Lower lobe of right lung (tissue), 2 donors: ENCODE data around the gene WNT2B. TPM values are rescaled to one million over a fixed set of nuclear protein-coding genes. Genes with fewer than 3 reads are reported as not detected.
"Not testable (repeated sequence)": the region's sequence is repeated elsewhere in the genome, so short reads cannot be mapped to it uniquely, and the experiment has no call there.

ENCODE experiments used
- ATAC-seq, 2 donors: fragments of 200-7000 bp; cut with Tn5 transposase; one replicate each; pipeline ENCODE4 v1.9.1; 2020 to 2022; ENCODE audit warnings: mild to moderate bottlenecking in 2 of 2, moderate library complexity in 2 of 2
- DNase-seq: peaks from one replicate; pipeline ENCODE4 v3.0.0-alpha.2; 2020
- H3K27ac ChIP-seq: fragments of 200-600 bp; one replicate; pipeline ENCODE4 v1.8.0; 2022
- H3K27me3 ChIP-seq: fragments of 200-600 bp; one replicate; pipeline ENCODE4 v1.8.0; 2022; ENCODE audit warnings: low read depth
- H3K36me3 ChIP-seq: fragments of 200-600 bp; one replicate; pipeline ENCODE4 v1.8.0; 2022; ENCODE audit warnings: mild to moderate bottlenecking
- H3K4me1 ChIP-seq: fragments of 200-600 bp; one replicate; pipeline ENCODE4 v1.8.0; 2022
- H3K4me3 ChIP-seq: fragments of 200-600 bp; one replicate; pipeline ENCODE4 v1.8.0; 2022; ENCODE audit warnings: mild to moderate bottlenecking
- H3K9me3 ChIP-seq: fragments of 200-600 bp; one replicate; pipeline ENCODE4 v1.8.0; 2022
- CTCF ChIP-seq: fragments of 200-600 bp; IDR thresholded peaks from one replicate; pipeline ENCODE4 v1.8.0; 2022; ENCODE audit warnings: antibody characterized with exemption, mild to moderate bottlenecking
- intact Hi-C: fragments of 100-400 bp; cut with DNase I; formaldehyde crosslinking; loops from one replicate; pipeline ENCODE4 v1.11.0; 2022
- total RNA-seq: library from RNA; stranded (reverse); fragmentation: NEBNext Ultra II Directional; extraction: Animal tissue kit (Norgen Biotek cat#: 25700); gene quantifications from one replicate; pipeline ENCODE4 v1.2.1, GENCODE V29; 2021
- donor health status: DM: no; HTN: yes; CAD: no; lungs with severe emphysema.

WNT2B gene
- total RNA-seq, 1 donor from 2014 or later: 11.8 TPM

GRCh38 chr1:112465122-112465521, 43.6 kb upstream of the WNT2B start:
- ATAC-seq: no peak
- no peak for TF ChIP-seq CTCF
- peaks cover 39% of the 10 kb centered on the region for H3K4me1 ChIP-seq
- intact Hi-C loops: loop anchor here (5.0 kb wide), 1 partner anchor 73 kb away; no protein-coding TSS in a partner anchor
- no peak overlapping the region for H3K4me3 ChIP-seq
- DNase-seq: no peak
- no peaks in the 10 kb centered on the region for H3K27me3 ChIP-seq
- no peaks in the 10 kb centered on the region for H3K36me3 ChIP-seq
- H3K27ac ChIP-seq: peak overlapping the region; percentile 70
- no peaks in the 10 kb centered on the region for H3K9me3 ChIP-seq

- intact Hi-C loops: loop anchor here (5.0 kb wide), 1 partner anchor 74 kb away; no protein-coding TSS in a partner anchor
- peak; percentile 87 for TF ChIP-seq CTCF
- peaks cover 31% of the 10 kb centered on the region for H3K4me1 ChIP-seq
- peak overlapping the region; percentile 49 for H3K4me3 ChIP-seq
- no peaks in the 10 kb centered on the region for H3K9me3 ChIP-seq
- peak; percentile 88 to 95 for ATAC-seq
- H3K36me3 ChIP-seq: no peaks in the 10 kb centered on the region
- H3K27me3 ChIP-seq: no peaks in the 10 kb centered on the region
- H3K27ac ChIP-seq: peak overlapping the region; percentile 70
- DNase-seq: peak; percentile 96
Observed at GRCh38 chr1:112466078-112466660, 42.6 kb upstream of the WNT2B start.

GRCh38 chr1:112470324-112470723, 38.4 kb upstream of the WNT2B start:
- DNase-seq, H3K27me3 ChIP-seq, H3K36me3 ChIP-seq, intact Hi-C loops, H3K9me3 ChIP-seq, H3K4me3 ChIP-seq, ATAC-seq, H3K27ac ChIP-seq: not testable (repeated sequence)
- peaks cover 18% of the 10 kb centered on the region for H3K4me1 ChIP-seq

GRCh38 chr1:112470966-112471365, 37.8 kb upstream of the WNT2B start:
- no peak overlapping the region for H3K27ac ChIP-seq
- no peaks in the 10 kb centered on the region for H3K27me3 ChIP-seq
- no peaks in the 10 kb centered on the region for H3K9me3 ChIP-seq
- TF ChIP-seq CTCF: no peak
- DNase-seq: no peak
- H3K4me1 ChIP-seq: peaks cover 12% of the 10 kb centered on the region
- intact Hi-C loops: no loop called here
- H3K4me3 ChIP-seq: no peak overlapping the region
- no peaks in the 10 kb centered on the region for H3K36me3 ChIP-seq
- ATAC-seq: no peak

- no peaks in the 10 kb centered on the region for H3K27me3 ChIP-seq
- H3K4me3 ChIP-seq: no peak overlapping the region
- no peaks in the 10 kb centered on the region for H3K36me3 ChIP-seq
- H3K4me1 ChIP-seq: peaks cover 2% of the 10 kb centered on the region
- no peak overlapping the region for H3K27ac ChIP-seq
- peaks cover 3% of the 10 kb centered on the region for H3K9me3 ChIP-seq
- intact Hi-C loops: no loop called here
- no peak for DNase-seq
- no peak for ATAC-seq
- no peak for TF ChIP-seq CTCF
Observed at GRCh38 chr1:112472142-112472541, 36.6 kb upstream of the WNT2B start.

- H3K4me1 ChIP-seq: no peaks in the 10 kb centered on the region
- intact Hi-C loops: no loop called here
- H3K27ac ChIP-seq: no peak overlapping the region
- H3K36me3 ChIP-seq: no peaks in the 10 kb centered on the region
- TF ChIP-seq CTCF: no peak
- peaks cover 11% of the 10 kb centered on the region for H3K9me3 ChIP-seq
- DNase-seq (no peak), ATAC-seq (no peak)
- H3K27me3 ChIP-seq: no peaks in the 10 kb centered on the region
- no peak overlapping the region for H3K4me3 ChIP-seq
Observed at GRCh38 chr1:112477550-112477949, 31.2 kb upstream of the WNT2B start.
